Heart left ventricle (tissue), 13 donors: ENCODE measurements around the gene NAA60.
"Not testable (repeated sequence)": the region's sequence is repeated elsewhere in the genome, so short reads cannot be mapped to it uniquely, and the experiment has no call there.

Experiments used
- POLR2A ChIP-seq, 2 donors: fragments of 450-650 bp; IDR thresholded peaks; one replicate each; pipeline ENCODE4 v1.6.1; 2017; ENCODE audit warnings: antibody characterized with exemption in 2 of 2, mild to moderate bottlenecking in 2 of 2, moderate library complexity in 2 of 2
- TF ChIP-seq, protein P1 (sequence below), 12 donors: fragments of 200-600 bp; sonication (generic) in 4 of 12; IDR thresholded peaks; one replicate each; pipeline versions ENCODE4 v1.5.0 to v1.8.0; 2018 to 2022; ENCODE audit warnings: antibody characterized with exemption in 12 of 12, mild to moderate bottlenecking in 5 of 12
- donor health status: ischemic (EF 13 %, LVEDD 7.1; RV severe dilation, severe dysfunction).
- donor health status: DM: no; HTN: yes; CAD: no.
- donor health status: DM: no; HTN: no; CAD: no.
- donor health status: ischemic (EF 25% LVEDD 6.9; RV normal size, moderate dysfunction).
- donor health status: ischemic (EF 25% LVEDD 5.7; RV mildly dilated, moderate dysfunction).
- donor health status: ischemic (EF 35%, LVEDD 5.7; RV mildly dilated, moderate dysfunction).
- donor health status: nonischemic (EF 11% LVEDD 7.7; RV severe dilation, severe dysfunction).
- donor health status: DM: yes; HTN: yes; CAD: no.
- donor health status: PGD.
- donor health status: ischemic (EF 29% LVEDD 5.4; RV normal size, mild dysfunction).
- donor health status: nonischemic (EF 23%, LVEDD 6.1; RV moderate dilation, normal function).

GRCh38 chr16:3474870-3475269 lies 31.4 kb downstream of the NAA60 start:
- TF ChIP-seq POLR2A (IDR thresholded peaks at IDR 0.05) = not testable (repeated sequence)
- TF ChIP-seq, protein P1, sequence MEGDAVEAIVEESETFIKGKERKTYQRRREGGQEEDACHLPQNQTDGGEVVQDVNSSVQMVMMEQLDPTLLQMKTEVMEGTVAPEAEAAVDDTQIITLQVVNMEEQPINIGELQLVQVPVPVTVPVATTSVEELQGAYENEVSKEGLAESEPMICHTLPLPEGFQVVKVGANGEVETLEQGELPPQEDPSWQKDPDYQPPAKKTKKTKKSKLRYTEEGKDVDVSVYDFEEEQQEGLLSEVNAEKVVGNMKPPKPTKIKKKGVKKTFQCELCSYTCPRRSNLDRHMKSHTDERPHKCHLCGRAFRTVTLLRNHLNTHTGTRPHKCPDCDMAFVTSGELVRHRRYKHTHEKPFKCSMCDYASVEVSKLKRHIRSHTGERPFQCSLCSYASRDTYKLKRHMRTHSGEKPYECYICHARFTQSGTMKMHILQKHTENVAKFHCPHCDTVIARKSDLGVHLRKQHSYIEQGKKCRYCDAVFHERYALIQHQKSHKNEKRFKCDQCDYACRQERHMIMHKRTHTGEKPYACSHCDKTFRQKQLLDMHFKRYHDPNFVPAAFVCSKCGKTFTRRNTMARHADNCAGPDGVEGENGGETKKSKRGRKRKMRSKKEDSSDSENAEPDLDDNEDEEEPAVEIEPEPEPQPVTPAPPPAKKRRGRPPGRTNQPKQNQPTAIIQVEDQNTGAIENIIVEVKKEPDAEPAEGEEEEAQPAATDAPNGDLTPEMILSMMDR (IDR thresholded peaks at IDR 0.05) = not testable (repeated sequence)
